OCI-LY7 (cell line): ENCODE results near the gene AGTRAP. TPM values are rescaled to one million over a fixed set of nuclear protein-coding genes. Genes with fewer than 3 reads are reported as not detected.

ENCODE experiments used
- BruUV-seq: library from RNA; stranded (reverse); fragments of 400-500 nt; replicated peaks from 2 replicates; lab custom pipeline; 2021; lab: Mats Ljungman, UMichigan
- CTCF ChIA-PET: fragments of 300-600 bp; sonication (Branson Sonifier 250); formaldehyde crosslinking; loops from one replicate; lab custom pipeline; 2022; ENCODE audit warnings: antibody characterized with exemption; ENCODE audit not compliant: unreplicated experiment; lab: Charles Lee
- POLR2A ChIA-PET: fragments of 300-600 bp; sonication (Branson Sonifier 250); formaldehyde crosslinking; loops from one replicate; lab custom pipeline; 2022; ENCODE audit warnings: antibody characterized with exemption; lab: Charles Lee
- DNase-seq: peaks from one replicate; pipeline ENCODE4 v3.0.0-alpha.2; 2015; ENCODE audit warnings: low spot score
- H2AFZ ChIP-seq: fragments of 200-600 bp; sonication (generic), shearing (Covaris generic); 2 replicates; pipeline ENCODE4 v1.6.1; 2014; ENCODE audit warnings: mild to moderate bottlenecking, antibody characterized with exemption, low read length, moderate library complexity
- H3K27ac ChIP-seq: fragments of 200-600 bp; sonication (generic); 2 replicates; pipeline ENCODE4 v1.5.1; 2014; ENCODE audit warnings: mixed run types, low read depth, mild to moderate bottlenecking, moderate library complexity, low read length, inconsistent platforms; ENCODE audit not compliant: poor library complexity, severe bottlenecking
- H3K36me3 ChIP-seq: fragments of 200-600 bp; sonication (generic); 2 replicates; pipeline ENCODE4 v1.6.1; 2014; ENCODE audit warnings: mild to moderate bottlenecking, antibody characterized with exemption, low read length, moderate library complexity, mixed read lengths; ENCODE audit not compliant: insufficient read depth
- H3K4me1 ChIP-seq: fragments of 200-600 bp; sonication (generic); 2 replicates; pipeline ENCODE4 v1.5.1; 2014; ENCODE audit warnings: mild to moderate bottlenecking, low read length; ENCODE audit not compliant: insufficient read depth, poor library complexity, severe bottlenecking
- H3K4me2 ChIP-seq: fragments of 200-600 bp; sonication (generic); 2 replicates; pipeline ENCODE4 v1.6.1; 2014; ENCODE audit warnings: mild to moderate bottlenecking, low read length
- H3K4me3 ChIP-seq: fragments of 200-600 bp; sonication (generic); 2 replicates; pipeline ENCODE4 v1.5.1; 2014; ENCODE audit warnings: mild to moderate bottlenecking, low read depth, low read length; ENCODE audit not compliant: poor library complexity, severe bottlenecking
- H3K79me2 ChIP-seq: fragments of 200-600 bp; sonication (generic); 2 replicates; pipeline ENCODE4 v1.6.1; 2016; ENCODE audit warnings: low read depth, mild to moderate bottlenecking, low read length, moderate library complexity, mixed read lengths; ENCODE audit not compliant: insufficient read depth
- H3K9me2 ChIP-seq: fragments of 200-600 bp; sonication (generic); 2 replicates; pipeline ENCODE4 v1.6.1; 2016; ENCODE audit warnings: mild to moderate bottlenecking, low read length, mixed read lengths; ENCODE audit not compliant: insufficient read depth
- H3K9me3 ChIP-seq: fragments of 200-600 bp; sonication (generic); 2 replicates; pipeline ENCODE4 v1.6.1; 2014; ENCODE audit warnings: mild to moderate bottlenecking, mixed run types, low read length, mixed read lengths
- H4K20me1 ChIP-seq: fragments of 200-600 bp; sonication (generic); 2 replicates; pipeline ENCODE4 v1.6.1; 2014; ENCODE audit warnings: mild to moderate bottlenecking, antibody characterized with exemption, low read length, moderate library complexity, mixed read lengths; ENCODE audit not compliant: insufficient read depth
- EZH2phosphoT487 ChIP-seq: fragments of 200-600 bp; sonication (generic); IDR thresholded peaks from 2 replicates; pipeline ENCODE4 v1.6.1; 2018; ENCODE audit warnings: low read depth, borderline replicate concordance, mild to moderate bottlenecking, mixed run types, antibody characterized with exemption, low read length, moderate library complexity, mixed read lengths
- intact Hi-C: fragments of 100-400 bp; cut with micrococcal nuclease; formaldehyde crosslinking; loops from one replicate; pipeline ENCODE4 v1.10.0; 2022; ENCODE audit not compliant: unreplicated experiment
- total RNA-seq, 2 experiments: library from RNA; depleted of rRNA in 1 of 2; stranded (reverse); fragments of >200 nt in 1 of 2; shearing (Covaris generic) in 1 of 2; gene quantifications; 2 replicates each; pipeline ENCODE4 v1.2.3, GENCODE V29; 2014 to 2022
- TF ChIP-seq, protein P1 (sequence below): fragments of 200-600 bp; sonication (generic); conservative IDR thresholded peaks from 2 replicates; pipeline ENCODE4 v1.5.1; 2014; ENCODE audit warnings: mild to moderate bottlenecking, antibody characterized with exemption, low read length, moderate library complexity, mixed read lengths

Gene AGTRAP
- total RNA-seq, 2 experiments from 2014 or later = 36.1 to 40.0 TPM

DNA sequence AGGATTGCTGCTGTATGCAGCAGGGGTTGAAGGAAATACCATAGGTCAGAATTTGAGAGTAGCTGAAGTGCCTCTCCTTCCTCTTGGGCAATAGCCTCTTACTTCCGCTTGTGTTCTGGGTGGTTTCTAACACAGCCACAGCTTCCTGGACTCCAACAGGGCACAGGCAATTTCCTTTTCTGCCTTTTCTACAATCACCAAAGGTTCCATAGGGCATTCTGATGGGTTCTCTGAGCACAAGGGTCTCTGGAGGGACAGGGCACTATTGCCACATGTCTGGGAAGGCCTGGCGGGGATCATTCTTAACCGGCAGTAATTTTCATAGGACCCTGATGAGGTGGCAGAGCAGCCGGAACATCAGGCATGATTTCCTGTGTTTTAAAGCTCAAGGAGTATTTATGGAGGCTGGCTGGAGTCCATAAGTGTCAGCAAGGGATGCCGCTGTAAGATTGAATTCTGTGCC lies 5.5 kb upstream of the AGTRAP start:
- Histone ChIP-seq H3K79me2 (no peaks in the 10 kb centered on the region), H3K36me3 (no peaks in the 10 kb centered on the region), H3K9me2 (no peaks in the 10 kb centered on the region), H3K27ac (peak overlapping the region; percentile 67), H3K4me2 (peak overlapping the region; percentile 70), H3K4me1 (peaks cover 22% of the 10 kb centered on the region), H3K4me3 (peak overlapping the region; percentile 51), H3K9me3 (no peaks in the 10 kb centered on the region), H2AFZ (peak overlapping the region; percentile 86), H4K20me1 (no peaks in the 10 kb centered on the region)
- intact Hi-C loops = loop anchor here (10.0 kb wide), 1 partner anchor 254 kb away; the partner anchor contains the start of gene MFN2
- BruUV-seq = no TSS peak
- TF ChIP-seq, protein P1, sequence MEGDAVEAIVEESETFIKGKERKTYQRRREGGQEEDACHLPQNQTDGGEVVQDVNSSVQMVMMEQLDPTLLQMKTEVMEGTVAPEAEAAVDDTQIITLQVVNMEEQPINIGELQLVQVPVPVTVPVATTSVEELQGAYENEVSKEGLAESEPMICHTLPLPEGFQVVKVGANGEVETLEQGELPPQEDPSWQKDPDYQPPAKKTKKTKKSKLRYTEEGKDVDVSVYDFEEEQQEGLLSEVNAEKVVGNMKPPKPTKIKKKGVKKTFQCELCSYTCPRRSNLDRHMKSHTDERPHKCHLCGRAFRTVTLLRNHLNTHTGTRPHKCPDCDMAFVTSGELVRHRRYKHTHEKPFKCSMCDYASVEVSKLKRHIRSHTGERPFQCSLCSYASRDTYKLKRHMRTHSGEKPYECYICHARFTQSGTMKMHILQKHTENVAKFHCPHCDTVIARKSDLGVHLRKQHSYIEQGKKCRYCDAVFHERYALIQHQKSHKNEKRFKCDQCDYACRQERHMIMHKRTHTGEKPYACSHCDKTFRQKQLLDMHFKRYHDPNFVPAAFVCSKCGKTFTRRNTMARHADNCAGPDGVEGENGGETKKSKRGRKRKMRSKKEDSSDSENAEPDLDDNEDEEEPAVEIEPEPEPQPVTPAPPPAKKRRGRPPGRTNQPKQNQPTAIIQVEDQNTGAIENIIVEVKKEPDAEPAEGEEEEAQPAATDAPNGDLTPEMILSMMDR = no peak
- TF ChIP-seq EZH2phosphoT487 = no peak
- ChIA-PET POLR2A (interaction anchor here (1.4 kb wide), 1 partner anchor 11 kb away, joined by 3 read pairs; no protein-coding TSS in a partner anchor), CTCF (no interaction called here)
- peak; percentile 82 for DNase-seq

DNA sequence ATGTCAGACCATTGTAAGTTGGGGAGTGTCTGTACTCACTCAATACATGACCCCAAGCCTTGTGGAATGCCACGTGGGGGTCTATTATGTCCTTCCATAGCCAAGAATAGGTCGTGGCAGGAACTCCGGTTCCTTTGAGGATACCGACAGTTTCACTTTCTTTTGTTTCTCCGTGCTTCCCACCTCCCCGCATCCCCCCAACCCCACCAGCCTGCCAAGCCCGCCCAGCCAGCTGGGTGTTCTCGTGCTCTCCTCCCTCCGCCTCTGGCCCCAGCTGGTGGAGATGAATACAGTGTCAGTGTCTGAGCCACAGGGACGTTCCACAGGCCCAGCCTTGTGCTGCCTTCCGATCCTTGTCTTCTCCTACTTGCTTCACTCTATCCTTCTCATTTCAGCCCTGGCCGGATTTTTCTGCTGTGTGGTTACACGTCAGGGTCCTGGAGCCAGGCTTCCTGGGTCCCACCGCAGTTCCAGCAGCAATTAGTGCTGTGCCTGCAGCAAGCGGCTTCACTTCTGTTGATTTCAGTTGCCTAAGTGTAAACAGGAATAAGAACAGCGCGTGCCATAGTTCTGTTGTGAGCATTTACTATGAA lies 4.1 kb upstream of the AGTRAP start:
- no TSS peak for BruUV-seq
- Histone ChIP-seq H3K9me3 (no peaks in the 10 kb centered on the region), H3K4me3 (no peak overlapping the region), H2AFZ (no peak overlapping the region), H3K79me2 (no peaks in the 10 kb centered on the region; the same call in 1 of the 2 replicates), H3K4me2 (no peak overlapping the region), H3K27ac (no peak overlapping the region), H4K20me1 (no peaks in the 10 kb centered on the region), H3K36me3 (no peaks in the 10 kb centered on the region), H3K4me1 (peaks cover 22% of the 10 kb centered on the region), H3K9me2 (no peaks in the 10 kb centered on the region)
- intact Hi-C loops = loop anchor here (10.0 kb wide), 1 partner anchor 253 kb away; the partner anchor contains the start of gene MFN2
- TF ChIP-seq EZH2phosphoT487 = no peak
- TF ChIP-seq, protein P1 = no peak
- DNase-seq = no peak
- ChIA-PET POLR2A (no interaction called here), CTCF (no interaction called here)

DNA sequence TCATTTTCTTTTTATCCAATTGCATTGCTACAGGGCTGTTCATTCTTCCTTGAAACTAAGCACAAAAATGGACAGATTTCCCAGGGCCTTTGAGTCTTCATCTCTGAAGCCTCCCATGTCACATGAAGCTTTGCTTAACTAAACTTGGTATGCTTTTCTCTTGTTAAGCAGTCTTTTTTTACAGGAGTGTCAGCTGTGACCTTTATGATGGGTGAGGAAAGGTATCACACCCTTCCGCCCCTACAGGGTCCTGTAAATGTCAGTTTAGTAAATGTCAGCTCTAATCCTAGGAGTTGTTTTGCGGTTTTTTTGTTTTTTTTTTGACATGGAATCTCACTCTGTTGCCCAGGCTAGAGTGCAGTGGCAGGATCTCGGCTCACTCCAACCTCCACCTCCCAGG lies 2.6 kb upstream of the AGTRAP start:
- H3K4me2 ChIP-seq = no peak overlapping the region
- H3K4me1 ChIP-seq = peaks cover 33% of the 10 kb centered on the region
- POLR2A ChIA-PET = no interaction called here
- H3K36me3 ChIP-seq = no peaks in the 10 kb centered on the region
- intact Hi-C loops = loop anchor here (10.0 kb wide), 1 partner anchor 251 kb away; the partner anchor contains the start of gene MFN2
- TF ChIP-seq EZH2phosphoT487 = no peak
- TF ChIP-seq, protein P1 = no peak
- BruUV-seq = no TSS peak
- DNase-seq = no peak
- H3K9me3 ChIP-seq = no peaks in the 10 kb centered on the region
- H4K20me1 ChIP-seq = no peaks in the 10 kb centered on the region
- H3K9me2 ChIP-seq = no peaks in the 10 kb centered on the region
- no peak overlapping the region for H3K27ac ChIP-seq
- H2AFZ ChIP-seq = no peak overlapping the region
- no peaks in the 10 kb centered on the region; the same call in 1 of the 2 replicates for H3K79me2 ChIP-seq
- no peak overlapping the region for H3K4me3 ChIP-seq
- CTCF ChIA-PET = no interaction called here
